ENCODE results near the gene MEIOC.

The MEIOC gene

DNA sequence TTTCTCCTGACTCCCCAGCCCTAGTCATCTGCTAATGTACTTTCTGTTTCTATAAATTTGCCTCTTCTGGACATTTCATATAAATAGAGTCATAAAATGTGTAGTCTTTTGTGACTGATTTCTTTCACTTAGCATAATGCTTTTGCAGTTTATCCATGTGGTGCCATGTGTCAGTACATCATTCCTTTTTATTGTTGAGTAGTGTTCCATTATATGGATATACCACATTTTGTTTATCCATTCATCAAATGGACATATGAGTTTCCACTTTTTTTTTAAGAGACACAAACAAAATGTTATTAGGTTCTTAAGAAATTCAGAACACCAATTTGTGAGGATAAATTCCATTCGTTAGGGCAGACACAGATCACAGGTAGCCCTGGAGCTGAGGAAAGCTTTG lies 63.2 kb downstream of the MEIOC start:
- DNase-seq, result no peak

DNA sequence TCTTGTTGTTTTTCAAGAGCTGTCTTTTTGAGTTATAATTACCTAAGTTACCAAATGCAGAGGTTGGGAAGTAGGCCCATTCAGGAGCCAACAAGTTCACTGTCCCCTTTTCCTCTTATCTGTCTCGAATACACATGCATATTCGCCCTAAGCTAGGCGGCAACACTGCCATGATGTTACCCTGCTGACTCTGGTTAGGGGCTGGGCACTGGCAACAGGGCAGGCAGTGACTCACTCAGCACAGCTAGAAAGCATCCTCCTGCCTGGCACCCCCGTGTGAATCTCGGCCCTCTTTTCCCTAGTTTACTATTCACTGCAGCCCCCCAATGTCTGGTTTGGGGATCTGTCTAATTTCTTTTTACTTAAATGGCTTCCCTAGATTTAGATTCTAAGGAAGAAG lies 66.0 kb downstream of the MEIOC start:
- DNase-seq, result no peak
